Activated T-cell treated with anti-CD3 and anti-CD28 coated beads, Interleukin-2, amount 50 U/mL, for 48 hours (primary cell): ENCODE measurements around the gene EIF2S3B.
A peak's percentile ranks its signal among the peaks of the same experiment; 100 is the strongest.
"Not testable (repeated sequence)": the region's sequence is repeated elsewhere in the genome, so short reads cannot be mapped to it uniquely, and the experiment has no call there.

ENCODE experiments used
- DNase-seq, 2 experiments: peaks; one replicate each; pipeline ENCODE4 v3.0.0-alpha.2; 2020

Gene EIF2S3B

DNA sequence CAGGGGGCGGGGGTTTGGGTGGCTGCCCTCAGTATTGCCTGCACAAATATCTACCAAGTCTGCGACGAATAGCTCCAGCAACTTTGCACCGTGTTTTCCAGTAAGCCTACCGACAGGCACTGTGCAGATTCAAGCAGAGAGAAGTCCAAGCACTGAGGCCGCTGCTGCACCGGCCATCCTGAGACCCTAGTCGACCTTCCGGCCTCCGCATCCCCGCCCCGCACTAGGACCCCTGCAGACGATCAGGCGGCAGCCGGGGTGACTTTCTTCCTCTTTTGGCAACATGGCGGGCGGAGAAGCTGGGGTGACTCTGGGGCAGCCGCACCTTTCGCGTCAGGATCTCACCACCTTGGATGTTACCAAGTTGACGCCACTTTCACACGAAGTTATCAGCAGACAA is at the start of gene EIF2S3B:
TSS of gene EIF2S3B (plus strand) at position 271 of the 400 bp plus-strand sequence. CDS start at position 284, 13 bp downstream.
- no peak for DNase-seq

DNA sequence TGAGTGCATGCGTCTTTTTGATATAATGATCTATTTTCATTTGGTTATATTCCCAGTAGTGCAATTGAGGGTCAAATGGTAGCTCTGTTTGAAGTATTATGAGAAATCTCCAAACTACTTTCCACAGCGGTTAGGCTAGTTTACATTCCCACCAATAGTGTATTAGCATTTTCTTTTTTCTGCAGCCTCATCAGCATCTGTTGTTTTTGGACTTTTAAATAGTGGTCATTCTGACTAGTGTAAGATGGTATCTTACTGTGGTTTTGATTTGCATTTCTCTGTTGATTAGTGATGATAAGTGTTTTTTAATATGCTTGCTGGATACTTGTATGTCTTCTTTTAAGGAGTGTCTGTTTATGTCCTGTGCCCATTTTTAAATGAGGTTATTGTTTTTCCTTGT is 48.8 kb upstream of the EIF2S3B start:
- no peak for DNase-seq

DNA sequence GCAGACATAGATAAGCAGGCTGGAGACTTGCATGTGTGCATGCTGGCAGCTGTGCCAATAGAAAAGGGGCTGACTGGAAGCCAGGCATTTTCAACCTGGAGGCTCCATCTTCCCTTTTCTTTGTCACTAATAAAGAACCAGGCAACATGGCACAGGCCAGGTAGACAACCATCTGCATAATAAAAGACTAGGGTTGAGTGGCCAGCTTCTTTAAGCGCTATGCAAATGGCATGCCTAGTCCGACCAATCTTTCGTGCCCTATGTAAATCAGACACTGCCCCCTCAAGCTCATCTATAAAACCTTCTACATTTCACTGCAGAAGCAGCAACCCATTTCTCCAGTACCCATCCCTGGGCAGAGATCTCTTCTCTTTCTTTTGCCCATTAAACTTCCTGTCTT is 47.9 kb upstream of the EIF2S3B start:
- no peak for DNase-seq

DNA sequence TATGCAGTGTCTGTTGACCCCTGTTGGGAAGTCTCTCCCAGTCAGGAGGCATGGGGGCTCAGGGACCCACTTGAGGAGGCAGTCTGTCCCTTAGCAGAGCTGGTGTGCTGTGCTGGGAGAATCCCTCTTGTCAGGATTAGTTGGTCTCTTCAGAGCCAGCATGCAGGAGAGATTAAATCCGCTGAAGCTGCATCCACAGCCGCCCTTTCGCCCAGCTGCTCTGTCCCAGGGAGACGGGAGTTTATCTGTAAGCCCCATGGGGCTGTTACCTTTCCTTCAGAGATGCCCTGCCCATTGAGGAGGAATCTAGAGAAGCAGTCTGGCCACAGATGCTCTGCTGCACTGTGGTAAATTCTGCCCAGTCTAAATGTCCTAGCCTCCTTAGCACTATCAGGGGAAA is 39.4 kb upstream of the EIF2S3B start:
- DNase-seq = no peak

DNA sequence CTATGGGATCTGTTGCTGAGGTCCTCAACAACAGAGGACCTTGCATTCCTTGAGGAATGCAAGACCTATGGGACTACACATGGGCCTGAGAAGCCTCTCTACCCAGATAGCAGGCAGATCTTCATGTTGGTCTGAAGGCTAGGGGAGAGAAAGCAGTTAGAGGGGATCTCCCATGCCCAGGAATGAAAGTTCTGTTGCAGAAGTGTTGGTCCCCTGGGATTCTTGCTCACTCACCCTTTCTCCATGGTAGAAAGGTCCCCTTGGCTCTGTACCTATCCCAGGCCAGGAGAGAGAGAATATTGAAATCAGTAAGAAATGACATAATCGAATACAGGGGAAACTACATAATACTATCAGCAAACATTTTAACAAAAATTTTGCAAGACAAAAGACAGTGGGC is 36.0 kb upstream of the EIF2S3B start:
- DNase-seq = no peak

DNA sequence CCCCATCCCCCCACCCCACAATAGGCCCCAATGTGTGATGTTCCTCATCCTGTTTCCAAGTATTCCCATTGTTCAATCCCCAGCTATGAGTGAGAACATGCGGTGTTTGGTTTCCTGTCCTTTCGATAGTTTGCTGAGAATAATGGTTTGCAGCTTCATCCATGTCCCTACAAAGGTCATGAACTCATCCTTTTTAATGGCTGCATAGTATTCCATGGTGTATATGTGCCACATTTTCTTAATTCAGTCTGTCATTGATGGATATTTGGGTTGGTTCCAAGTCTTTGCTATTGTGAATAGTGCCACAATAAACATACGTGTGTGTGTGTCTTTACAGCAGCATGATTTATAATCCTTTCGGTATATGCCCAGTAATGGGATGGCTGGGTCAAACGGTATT is 32.9 kb upstream of the EIF2S3B start:
- DNase-seq = not testable (repeated sequence)

DNA sequence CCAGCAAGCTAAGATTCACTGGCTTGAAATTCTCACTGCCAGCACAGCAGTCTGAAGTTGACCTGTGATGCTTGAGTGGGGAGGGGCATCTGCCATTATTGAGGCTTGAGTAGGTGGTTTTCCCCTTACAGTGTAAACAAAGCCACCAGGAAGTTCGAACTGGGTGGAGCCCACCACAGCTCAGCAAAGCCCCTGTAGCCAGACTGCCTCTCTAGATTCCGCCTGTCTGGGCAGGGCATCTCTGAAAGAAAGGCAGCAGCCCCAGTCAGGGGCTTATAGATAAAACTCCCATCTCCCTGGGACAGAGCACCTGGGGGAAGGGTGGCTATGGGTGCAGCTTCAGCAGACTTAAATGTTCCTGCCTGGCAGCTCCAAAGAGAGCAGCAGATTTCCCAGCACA is 23.8 kb upstream of the EIF2S3B start:
- not testable (repeated sequence) for DNase-seq

DNA sequence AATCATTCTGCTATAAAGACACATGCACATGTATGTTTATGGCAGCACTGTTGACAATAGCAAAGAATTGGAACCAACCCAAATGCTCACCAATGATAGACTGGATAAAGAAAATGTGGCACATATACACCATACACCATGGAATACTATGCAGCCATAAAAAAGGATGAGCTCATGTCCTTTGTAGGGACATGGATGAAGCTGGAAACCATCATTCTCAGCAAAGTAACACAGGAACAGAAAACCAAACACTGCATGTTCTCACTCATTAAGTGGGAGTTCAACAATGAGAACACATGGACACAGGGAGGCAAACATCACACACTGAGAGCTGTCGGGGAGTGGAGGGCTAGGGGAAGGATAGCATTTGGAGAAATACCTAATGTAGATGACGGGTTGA is 18.4 kb upstream of the EIF2S3B start:
- not testable (repeated sequence) for DNase-seq

DNA sequence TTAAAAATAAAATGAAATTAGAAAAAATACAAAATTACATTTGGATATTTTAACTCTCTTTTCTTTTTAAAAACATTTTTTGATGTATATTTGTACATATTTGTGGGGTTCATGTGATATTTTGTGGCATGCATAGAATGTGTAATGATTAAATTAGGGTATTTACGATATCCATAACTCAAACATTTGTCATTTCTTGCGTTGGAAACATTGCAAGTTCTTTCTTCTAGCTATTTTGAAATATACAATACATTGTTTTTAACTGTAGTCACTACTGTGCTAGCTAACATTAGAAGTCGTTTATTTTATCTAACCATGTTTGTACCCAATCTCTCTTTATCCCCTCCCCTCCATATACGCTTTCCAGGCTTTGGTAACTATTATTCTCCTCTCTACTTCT is 13.9 kb upstream of the EIF2S3B start:
- no peak for DNase-seq

DNA sequence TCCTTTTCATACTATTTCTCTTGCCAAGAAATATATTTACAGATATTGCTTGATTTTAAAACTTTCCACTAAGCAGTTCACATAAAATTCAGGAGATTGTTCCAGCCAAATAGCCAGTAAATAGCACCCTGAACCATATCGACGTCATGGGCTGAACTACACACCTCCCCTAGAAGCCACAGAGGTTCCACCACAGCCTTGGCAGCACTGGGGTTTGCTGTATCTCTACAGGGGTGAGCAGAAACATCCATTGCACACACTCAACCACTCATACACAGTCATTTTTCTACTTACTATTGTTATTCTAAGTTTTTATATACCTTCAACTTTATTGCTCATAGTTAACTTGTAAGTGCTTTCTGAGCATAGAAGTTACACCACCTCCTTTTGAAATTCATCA is 8.1 kb upstream of the EIF2S3B start:
- peak; percentile 61 to 66 for DNase-seq

DNA sequence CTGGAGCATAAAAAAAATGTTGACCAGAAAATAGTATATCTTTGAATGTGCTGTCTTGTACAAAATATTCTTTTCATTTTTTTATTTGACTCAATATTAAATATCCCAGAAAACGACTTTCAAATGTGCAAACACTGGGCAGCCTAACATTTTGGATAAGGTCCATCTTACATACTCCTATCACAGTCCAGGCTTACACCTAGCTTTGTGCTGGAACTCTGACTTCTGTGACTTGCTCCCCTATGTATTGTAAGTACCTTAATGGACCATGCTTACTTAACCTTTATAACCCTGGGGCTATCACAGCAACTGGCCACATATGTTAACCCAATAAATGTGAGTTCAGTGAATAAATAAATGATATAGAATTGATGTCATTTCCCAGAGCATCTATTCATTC is 7.6 kb upstream of the EIF2S3B start:
- no peak for DNase-seq

DNA sequence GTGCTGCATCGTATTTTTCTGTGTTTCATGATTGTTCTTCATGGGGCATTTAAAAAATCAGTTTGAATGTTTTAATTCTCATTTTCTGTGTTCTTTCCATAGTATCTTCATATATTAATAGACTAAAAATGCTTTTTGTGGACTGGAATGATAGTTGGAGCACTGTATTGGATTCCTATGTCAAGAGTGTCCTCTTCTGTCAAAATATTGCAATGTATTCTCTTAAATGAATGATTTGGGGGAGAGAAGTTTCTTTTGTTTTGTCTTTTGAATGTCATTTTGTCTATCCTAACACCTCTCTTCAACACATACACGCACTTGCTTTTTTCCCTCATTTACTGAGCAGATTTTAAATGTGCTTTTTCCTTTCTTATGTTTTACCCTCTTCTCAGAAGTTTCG is 4.7 kb upstream of the EIF2S3B start:
- DNase-seq = no peak

DNA sequence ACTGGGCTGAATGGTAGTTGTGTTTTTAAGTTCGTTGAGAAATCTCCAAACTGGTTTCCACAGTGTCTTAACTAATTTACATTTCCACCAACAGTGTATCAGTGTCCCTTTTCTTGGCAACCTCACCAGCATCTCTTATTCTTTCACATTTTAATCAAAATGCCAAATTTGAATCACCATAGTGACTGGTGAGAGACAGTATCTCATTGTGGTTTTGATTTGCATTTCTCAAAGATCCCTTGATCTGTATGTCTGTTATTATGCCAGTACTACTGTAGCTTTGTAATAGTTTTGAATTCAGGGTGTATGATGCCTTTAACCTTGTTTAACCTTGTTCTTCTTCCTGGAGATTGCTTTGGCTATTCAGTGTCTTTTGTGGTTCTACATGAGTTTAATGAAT is 2.2 kb upstream of the EIF2S3B start:
- no peak for DNase-seq

DNA sequence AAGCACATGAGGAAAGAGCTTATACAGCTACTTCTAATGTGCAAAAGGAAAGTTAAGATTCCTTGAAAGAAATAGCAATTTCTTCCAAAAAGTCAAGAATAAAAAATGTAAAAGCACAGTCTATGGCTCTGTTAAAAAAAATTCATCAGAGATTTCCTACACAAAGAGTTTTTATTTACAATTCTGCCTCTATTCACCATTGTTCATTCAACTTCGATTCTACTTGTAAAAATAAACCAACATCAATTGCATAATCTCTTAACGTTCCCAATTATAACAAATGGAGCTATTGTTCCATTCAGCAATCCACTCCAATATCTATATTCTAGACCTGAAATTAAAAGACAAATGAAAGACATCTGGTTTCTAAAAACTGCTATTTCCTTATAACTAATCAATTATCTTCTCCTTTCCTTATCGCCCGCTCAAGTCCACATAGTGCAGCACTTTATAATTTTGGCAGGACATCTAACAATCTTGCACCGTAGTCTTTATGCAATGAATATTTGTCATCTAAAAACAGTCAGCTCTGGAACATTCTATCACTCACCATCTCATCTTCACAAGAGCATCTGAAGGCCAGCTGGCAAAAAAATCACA is 6.2 kb downstream of the EIF2S3B start:
- no peak for DNase-seq

DNA sequence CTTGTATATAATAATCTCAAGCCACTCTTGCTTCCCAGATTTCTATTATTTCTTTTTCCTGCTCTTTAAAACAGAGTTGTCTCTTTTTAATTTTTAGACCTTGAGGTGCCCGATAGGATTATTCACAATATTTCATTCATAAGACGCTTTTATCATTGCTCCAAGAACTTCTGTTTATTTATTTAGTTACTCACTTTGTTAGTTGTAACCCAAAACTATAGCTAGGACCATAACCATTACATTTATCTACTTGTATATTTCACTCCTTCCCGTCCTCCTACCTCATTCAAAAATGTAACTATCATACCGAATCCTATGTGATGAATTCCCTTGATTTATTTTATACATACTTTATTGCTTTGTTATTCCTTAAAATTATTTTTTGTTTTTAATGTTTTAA is 7.1 kb downstream of the EIF2S3B start:
- no peak for DNase-seq

DNA sequence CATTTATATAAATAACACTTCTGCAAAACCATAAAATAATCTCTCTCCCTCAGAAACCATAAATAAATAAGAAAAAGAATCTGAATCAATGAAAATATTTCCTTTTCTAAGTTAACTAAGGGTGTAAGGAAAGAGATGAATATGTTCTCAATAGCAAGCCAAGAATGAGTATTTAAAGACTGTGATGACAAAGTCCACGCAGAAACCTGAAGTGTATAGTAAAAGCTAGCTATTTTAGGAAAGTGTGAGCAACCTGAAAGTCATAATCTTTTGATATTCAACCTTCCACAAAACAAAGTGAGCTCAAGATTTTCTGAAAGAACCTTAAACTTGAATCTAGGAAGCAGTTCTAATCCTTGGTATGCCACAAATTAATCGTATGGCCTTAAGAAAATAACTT is 15.9 kb downstream of the EIF2S3B start:
- no peak for DNase-seq

DNA sequence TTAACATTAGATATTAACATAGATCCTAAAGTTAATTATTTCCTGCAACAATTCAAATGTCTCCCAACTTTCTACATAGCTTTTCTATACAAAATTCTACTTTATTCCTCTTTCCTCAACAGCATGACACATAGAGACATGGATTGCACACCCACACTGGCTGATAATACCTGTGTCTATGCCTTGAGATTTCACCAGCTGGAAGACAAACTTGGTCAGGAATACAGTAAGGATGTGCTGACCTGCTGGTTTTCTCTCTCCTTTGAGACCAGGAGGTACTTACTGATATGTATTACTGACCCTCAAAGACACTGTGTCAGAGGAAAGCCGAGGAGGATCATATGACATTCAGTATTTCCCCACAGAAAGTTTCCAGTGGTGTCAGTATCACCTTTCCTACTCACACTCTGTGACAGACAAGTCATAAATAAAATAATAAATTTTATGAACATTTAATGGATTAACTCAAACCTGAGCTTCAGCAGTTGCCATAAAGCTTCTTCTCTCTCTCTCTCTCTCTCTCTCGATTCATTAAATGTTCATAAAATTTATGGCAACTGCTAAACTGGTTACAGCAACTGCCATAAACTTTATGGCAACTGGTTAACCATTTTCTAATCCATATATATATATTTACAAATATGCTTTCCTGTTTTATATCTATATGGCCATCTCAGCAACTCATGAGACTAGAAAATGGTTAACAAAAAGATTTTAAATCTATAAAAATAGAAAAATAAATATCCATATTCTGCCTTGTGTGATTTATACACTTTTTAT is 22.7 kb downstream of the EIF2S3B start:
- no peak for DNase-seq

DNA sequence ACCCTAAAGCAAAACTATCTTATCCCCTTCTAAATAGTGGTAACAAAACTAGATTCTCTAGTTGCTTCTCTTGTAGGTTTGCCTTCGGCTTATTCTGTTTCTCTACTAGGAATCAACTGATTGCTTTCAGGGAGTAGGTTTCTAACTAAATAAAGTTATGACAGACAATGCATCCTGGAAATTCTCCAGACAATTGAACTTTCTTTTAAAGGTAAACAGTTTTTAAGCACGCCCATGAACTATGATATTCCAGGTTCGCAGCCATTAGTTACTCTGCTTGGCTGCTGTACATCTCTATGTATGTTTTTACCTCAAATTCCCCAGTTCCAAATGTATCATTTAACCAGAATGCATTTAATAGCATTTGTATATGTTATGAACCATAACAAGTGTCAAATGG is 23.9 kb downstream of the EIF2S3B start:
- no peak for DNase-seq

DNA sequence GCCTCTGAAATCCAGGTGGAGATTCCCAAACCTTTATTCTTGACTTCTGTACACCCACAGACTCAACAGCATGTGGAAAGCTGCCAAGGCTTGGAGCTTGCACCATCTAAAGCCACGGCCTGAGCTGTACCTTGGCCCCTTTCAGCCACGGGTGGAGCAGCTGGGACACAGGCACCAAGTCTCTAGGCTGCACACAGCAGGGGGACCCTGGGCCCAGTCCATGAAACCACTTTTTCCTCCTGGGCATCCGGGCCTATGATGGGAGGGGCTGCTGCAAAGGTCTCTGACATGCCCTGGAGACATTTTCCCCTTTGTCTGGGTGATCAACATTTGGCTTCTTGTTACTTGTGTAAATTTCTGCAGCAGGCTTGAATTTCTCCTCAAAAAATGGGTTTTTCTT is 32.0 kb downstream of the EIF2S3B start:
- DNase-seq = no peak

DNA sequence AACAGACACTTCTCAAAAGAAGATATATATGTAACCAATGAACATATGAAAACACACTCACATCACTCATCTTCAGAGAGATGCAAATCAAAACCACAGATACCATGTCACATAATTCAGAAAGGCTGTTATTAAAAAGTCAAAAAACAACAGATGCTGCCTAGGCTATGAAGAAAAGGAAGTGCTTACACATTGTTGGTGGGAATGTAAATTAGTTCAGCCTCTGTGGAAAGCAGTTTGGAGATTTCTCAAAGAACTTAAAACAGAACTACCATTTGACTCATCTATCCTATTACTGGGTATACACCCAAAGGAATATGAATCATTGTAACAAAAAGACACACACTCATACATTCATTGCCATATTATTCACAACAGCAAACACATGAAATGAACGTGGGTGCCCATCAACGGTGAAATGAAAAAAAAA is 35.1 kb downstream of the EIF2S3B start:
- no peak for DNase-seq

DNA sequence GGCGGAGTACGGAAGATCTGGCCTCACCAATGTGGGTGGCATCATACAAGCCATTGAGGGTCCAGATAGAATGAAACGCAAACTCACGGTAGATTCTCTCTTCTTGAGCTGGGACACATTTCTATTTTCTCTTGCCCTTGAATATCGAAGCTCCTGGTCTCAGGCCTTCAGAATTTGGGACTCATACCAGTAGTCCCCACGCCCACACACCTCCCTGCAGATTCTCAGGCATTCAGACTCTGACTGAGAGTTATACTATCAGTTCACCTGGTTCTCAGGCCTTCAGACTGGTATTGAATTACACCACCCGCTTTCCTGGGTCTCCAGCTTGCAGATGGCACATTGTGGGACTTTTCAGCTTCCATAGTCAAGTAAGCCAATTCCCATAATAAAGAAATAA is 37.8 kb downstream of the EIF2S3B start:
- DNase-seq = peak; percentile 55 to 58

DNA sequence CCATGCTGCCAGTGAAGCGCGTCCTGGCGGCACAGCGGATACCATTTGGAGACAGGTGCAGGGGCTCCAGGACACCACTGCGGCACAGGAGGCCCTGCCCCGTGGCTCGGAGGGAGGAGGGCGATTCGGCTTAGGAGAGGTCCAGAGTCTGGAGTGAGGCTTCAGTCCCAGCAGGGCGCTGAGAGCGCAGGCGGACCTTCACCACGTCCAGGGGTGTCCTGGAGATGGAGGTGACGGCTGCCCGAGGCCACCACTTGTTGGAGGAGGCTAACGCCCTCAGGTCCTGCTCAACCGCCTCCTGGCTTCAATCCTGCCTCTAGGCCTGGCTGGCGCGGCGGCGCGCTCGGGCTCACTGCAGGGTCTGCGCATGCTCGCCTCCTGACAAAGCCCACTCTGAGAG is 45.7 kb downstream of the EIF2S3B start:
- no peak for DNase-seq

DNA sequence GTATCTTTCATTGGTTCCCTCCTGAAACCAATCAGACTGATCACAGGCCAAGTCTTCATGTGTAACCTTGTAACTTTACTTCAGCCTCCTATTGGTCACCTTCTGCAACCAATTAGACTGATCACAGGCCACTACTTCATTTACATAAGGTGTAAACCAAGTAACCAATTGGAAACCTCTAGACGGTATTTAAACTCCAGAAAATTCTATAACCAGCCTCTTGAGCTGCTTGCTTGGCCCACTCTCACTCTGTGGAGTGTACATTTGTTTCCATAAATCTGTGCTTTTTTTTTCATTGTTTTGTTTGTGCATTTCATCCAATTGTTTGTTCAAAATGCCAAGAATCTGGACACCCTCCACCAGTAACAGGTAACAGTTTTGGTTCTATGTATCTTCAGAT is 47.5 kb downstream of the EIF2S3B start:
- DNase-seq = no peak

DNA sequence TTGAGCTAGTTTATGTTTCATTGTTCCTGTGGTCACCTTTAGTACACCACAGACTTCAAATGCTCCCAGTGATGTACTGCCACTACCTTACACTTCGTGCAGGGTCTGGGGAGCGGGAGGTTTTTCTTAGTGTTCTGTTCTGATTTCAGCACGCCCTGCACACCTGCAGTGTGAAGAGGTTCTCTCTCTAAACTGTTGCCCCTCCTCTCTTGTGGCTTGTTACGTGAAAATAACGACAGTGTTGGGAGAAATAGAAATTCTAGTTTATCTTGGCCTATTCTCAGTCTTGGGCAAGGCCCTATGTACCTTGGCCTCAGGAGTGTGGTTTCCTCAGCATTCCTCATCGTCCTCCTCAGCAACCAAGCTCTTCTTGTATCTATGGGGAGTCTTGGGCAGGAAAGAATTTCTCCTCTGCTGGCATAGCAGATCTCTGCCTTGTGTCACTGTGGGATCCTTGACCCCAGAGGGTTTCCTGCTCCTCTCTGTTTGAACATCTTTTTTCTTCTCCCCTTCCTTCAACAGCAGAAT is 48.6 kb downstream of the EIF2S3B start:
- DNase-seq = peak; percentile 33 to 37
